Mesodermal cell (in vitro differentiated cells): Measurements from ENCODE around the gene BIK.

Experiments
- H3K27ac ChIP-seq: 2 replicates; pipeline ENCODE4 v1.7.0; 2013; ENCODE audit warnings: mild to moderate bottlenecking, low read depth, low read length, moderate library complexity; ENCODE audit not compliant: severe bottlenecking
- H3K36me3 ChIP-seq: 2 replicates; pipeline ENCODE4 v1.7.1; 2013; ENCODE audit warnings: mild to moderate bottlenecking, low read length, moderate library complexity; ENCODE audit not compliant: control insufficient read depth, insufficient read depth
- H3K4me1 ChIP-seq: one replicate; pipeline ENCODE4 v1.7.1; 2013; ENCODE audit warnings: mild to moderate bottlenecking, low read length; ENCODE audit not compliant: insufficient read depth, control insufficient read depth, poor library complexity, severe bottlenecking
- H3K4me3 ChIP-seq: 2 replicates; pipeline ENCODE4 v1.7.0; 2013; ENCODE audit warnings: low read length, control low read depth, mild to moderate bottlenecking; ENCODE audit not compliant: insufficient read depth, poor library complexity, severe bottlenecking; ENCODE audit errors: extremely low read depth
- H3K9me3 ChIP-seq: 2 replicates; pipeline ENCODE4 v1.7.1; 2013; ENCODE audit warnings: mild to moderate bottlenecking, low read length, moderate library complexity; ENCODE audit not compliant: control insufficient read depth
- WGBS, 2 experiments: methylation state at CpG; one replicate each; pipeline ENCODE4 v1.1.5; 2013; ENCODE audit warnings: missing lambda C conversion rate in 2 of 2; ENCODE audit not compliant: insufficient coverage in 2 of 2; 5-methylcytosine and 5-hydroxymethylcytosine counted together

Gene BIK

DNA sequence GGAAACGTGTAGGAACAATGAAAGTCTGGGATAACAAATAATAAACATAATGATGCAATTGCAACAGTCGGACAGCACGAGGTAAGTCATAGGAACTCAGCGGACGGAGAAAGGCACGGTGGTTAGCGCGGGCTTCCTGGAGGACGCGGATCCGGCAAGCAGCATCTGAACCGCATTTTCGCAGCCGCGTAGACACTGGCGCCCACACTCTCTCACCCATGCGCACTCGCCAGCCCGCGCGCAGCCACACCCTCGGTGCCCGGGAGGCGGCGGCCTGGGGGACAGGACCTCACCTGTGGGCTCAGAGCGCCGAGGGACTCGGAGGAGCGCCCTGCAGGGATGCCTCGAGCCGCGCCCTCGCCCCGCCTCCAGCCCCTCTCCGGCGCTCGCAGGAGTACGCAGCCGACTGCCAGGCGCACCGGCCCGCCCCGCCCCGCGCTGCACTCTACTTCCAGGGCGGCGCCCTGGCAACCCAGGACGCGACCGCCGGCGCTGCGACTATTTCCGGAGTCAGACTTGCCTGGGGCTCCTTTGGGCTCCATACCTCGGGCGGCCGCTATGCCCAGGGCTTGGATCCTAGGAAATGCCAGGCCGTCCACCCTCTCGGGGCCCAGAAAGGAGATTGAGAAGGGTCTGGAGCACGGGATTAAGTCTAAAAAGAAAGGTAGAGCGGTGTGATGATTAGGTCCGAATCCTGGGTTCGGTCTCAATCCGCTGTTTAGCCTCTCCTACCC, 21.4 kb upstream of the BIK start, which contains the start of gene TTLL1:
Gene TTLL1, minus strand, starts transcription at position 408 of the 734 bp plus-strand sequence. CDS start 13,805 bp downstream, outside the sequence.
- no peak within 1 kb of the TSS for H3K27ac ChIP-seq

DNA sequence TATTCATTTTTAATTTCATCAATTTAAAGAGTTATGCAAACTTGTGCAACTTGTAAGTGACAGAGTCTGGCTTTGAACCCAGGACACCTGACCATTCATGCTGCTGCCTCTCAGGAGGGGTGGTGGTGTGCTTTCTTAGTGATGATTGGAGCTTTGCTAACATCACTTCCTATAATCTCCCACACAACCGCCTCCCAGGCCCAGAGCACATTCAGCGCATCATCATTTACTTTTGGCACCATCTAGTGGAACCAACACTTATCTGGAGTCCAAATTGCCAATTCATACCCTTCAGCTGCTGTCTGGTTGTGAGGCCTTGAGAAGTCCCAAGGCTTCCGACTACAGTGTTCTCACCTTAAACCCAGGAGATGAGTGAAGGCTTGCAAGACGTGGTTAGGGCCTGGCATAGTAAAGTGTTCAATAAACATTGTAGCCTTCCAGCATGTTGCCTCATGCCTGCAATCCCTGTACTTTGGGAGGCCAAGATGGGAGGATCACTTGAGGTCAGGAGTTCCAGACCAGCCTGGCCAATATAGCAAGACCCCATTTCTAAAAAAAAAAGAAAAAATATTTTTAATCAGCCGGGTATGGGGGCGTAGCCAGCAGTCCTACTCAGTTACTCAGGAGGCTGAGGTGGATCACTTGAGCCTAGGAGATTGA, 20.3 kb upstream of the BIK start:
- Histone ChIP-seq H3K27ac (no peak overlapping the region), H3K9me3 (no peaks in the 10 kb centered on the region), H3K4me1 (peaks cover 9% of the 10 kb centered on the region), H3K36me3 (no peaks in the 10 kb centered on the region), H3K4me3 (no peak overlapping the region)
- WGBS, 2 experiments: 92 to 94% methylated on average over 3 to 4 of the region's 6 CpGs

More for the DNA sequence above, 21.4 kb upstream of the BIK start, which contains the start of gene TTLL1:
- Histone ChIP-seq H3K9me3 (no peaks in the 10 kb centered on the region), H3K4me3 (peak within 1 kb of the TSS; percentile 69), H3K36me3 (no peaks in the 10 kb centered on the region), H3K4me1 (peaks cover 9% of the 10 kb centered on the region)
- WGBS, 2 experiments: 6 to 7% methylated on average over 53 to 63 of the region's 64 CpGs

DNA sequence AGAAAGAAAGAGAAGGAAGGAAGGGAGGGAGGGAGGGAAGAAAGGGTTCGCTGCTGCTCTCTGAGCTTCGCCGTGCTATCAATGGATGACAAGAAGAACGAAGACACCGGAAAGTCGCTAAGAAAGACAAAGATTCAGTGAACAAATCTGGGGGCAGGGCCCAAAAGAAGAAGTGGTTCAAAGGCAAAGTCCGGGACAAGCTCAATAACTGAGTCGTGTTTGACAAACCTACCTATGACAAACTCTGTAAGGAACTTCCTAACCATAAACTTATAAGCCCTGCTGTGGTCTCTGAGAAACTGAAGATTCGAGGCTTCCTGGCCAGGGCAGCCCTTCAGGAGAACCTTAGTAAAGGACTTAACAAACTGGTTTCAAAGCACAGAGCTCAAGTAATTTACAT, 18.5 kb upstream of the BIK start:
- H3K4me3 ChIP-seq: no peak overlapping the region
- no peaks in the 10 kb centered on the region for H3K36me3 ChIP-seq
- H3K9me3 ChIP-seq: peaks cover 9% of the 10 kb centered on the region
- H3K27ac ChIP-seq: peak overlapping the region; percentile 23
- 96% methylated on average over 4 to 5 of the region's 9 CpGs for WGBS, 2 experiments
- H3K4me1 ChIP-seq: peaks cover 9% of the 10 kb centered on the region

DNA sequence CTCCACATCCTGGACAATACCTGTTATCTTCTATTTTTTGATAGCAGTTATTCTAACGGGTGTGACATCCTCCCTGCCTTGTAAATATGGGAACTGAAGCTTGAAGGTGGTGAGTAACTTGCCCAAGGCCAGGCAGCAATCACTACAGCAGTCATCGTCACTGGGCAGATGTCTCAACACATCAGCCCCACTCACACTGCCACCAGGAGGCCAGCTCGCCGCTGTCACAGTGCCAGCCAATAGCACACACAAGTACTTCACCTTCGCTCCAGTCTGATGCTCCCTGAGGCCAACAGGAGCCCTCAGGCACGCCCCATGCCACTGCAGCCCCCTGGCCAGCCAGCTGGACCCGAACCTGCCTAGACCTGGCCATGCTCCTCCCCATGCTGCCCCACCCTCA, 16.5 kb upstream of the BIK start:
- Histone ChIP-seq H3K9me3 (peaks cover 9% of the 10 kb centered on the region), H3K4me1 (peaks cover 10% of the 10 kb centered on the region), H3K4me3 (no peak overlapping the region), H3K27ac (no peak overlapping the region), H3K36me3 (no peaks in the 10 kb centered on the region)
- WGBS, 2 experiments: 75 to 78% methylated on average over 4 to 5 of the region's 7 CpGs

DNA sequence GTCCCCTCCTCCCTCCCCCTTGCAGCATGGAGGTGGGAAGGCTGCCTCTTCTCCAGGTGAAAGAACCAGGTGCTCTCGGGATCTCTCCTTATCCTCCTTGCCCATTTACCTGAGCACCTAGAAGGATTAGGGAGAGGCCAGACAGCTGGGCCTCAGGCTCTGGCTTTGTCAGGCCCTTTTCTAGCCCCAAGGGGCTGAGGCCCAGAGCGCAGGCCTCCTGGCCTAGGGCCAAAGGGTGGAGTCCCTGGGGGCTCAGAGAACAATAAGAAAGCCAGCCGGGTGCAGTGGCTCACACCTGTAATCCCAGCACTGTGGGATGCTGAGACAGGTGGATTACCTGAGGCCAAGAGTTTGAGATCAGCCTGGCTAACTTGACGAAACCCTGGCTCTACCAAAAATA, 16.0 kb upstream of the BIK start:
- no peaks in the 10 kb centered on the region for H3K36me3 ChIP-seq
- no peak overlapping the region for H3K4me3 ChIP-seq
- WGBS, 2 experiments: 100% methylated on average over 2 to 3 of the region's 4 CpGs
- H3K27ac ChIP-seq: no peak overlapping the region
- H3K4me1 ChIP-seq: peaks cover 10% of the 10 kb centered on the region
- peaks cover 9% of the 10 kb centered on the region for H3K9me3 ChIP-seq

DNA sequence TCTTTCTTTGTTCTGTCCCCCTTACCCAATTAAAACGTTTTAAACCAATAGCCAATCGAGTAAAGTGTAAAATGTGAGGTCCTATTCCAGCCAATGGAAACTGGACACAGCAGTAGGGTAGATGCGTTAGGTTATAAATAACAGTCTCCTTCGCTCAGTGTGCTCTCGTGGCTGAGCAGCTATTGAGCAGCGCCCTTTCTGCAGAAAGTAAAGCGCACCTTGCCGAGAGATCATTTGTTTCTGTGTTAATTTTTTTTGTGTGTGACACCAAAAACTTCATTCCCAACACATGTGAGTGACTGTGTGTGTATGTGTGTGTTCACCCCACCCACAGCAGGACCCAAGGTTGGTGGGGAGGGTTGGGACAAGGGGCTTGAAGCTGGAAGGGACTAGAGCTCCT, 14.1 kb upstream of the BIK start:
- Histone ChIP-seq H3K27ac (no peak overlapping the region), H3K36me3 (no peaks in the 10 kb centered on the region), H3K4me3 (no peak overlapping the region), H3K9me3 (peaks cover 9% of the 10 kb centered on the region), H3K4me1 (peaks cover 15% of the 10 kb centered on the region)
- 91 to 96% methylated on average over 5 to 7 of the region's 8 CpGs for WGBS, 2 experiments

DNA sequence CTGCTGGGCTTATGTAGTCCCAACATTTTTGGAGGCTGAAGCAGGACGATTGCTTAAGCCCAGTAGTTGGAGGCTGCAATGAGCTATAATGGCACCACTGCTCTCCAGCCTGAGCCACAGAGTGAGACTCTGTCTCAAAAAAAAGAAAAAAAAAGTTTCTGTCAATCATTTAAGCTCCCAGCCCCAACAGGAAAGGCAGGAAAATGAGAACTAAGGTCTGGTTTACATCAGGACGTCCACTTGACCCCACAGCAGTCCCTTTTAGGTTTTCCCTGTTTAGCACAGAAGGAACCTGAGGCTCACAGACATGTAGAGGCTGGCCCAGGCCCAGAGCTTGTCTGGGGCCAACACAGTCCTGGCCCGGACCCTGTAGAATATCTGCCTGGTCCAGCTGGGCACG, 12.2 kb upstream of the BIK start:
- H3K27ac ChIP-seq: peak overlapping the region; percentile 66
- H3K4me1 ChIP-seq: peaks cover 17% of the 10 kb centered on the region
- H3K9me3 ChIP-seq: peaks cover 9% of the 10 kb centered on the region
- no peaks in the 10 kb centered on the region for H3K36me3 ChIP-seq
- 63 to 84% methylated on average over 3 to 4 of the region's 4 CpGs for whole genome bisulfite sequencing, 2 experiments
- H3K4me3 ChIP-seq: no peak overlapping the region

DNA sequence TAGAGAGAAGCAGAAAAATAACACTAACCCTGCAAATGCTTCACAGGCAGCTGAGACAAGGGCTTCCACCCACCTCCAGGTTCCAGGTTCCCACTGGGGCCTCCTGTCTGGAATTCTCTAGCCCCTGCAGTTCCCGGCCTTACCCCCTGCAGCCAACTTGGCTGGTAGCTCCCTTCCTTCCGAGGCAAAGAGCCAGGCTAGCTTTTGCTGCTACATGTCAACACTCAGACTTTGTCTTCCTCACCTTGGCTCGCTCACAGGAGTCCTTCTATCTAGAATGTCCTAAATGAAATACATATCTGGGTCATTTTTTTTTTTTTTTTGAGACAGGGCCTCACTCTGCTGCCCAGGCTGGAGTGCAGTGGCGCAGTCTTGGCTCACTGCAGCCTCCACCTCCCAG, 11.5 kb upstream of the BIK start:
- H3K36me3 ChIP-seq: no peaks in the 10 kb centered on the region
- H3K9me3 ChIP-seq: peaks cover 9% of the 10 kb centered on the region
- H3K4me3 ChIP-seq: no peak overlapping the region
- H3K4me1 ChIP-seq: peaks cover 25% of the 10 kb centered on the region
- WGBS, 2 experiments: 86 to 90% methylated on average over 2 to 3 of the region's 4 CpGs
- H3K27ac ChIP-seq: peak overlapping the region; percentile 66

DNA sequence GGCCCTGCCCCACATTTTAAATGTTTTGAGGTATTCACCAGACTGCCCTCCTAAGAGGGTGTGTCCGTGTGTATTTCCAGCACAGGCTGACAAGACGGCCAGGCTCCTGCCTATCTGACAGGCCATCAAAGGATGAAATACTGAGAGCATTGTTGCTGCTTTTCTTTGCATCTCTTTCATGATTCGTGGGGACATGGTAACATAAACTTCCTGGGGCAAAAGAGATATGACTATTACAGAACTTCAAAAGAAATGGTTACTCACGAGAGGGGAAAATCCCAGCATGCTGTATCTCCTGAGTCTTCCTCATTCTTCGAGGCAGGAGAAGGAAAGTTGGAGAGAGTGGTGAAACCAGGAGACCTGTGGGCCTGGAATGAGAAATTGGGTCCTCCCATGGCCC, 10.3 kb upstream of the BIK start:
- no peak overlapping the region for H3K4me3 ChIP-seq
- H3K4me1 ChIP-seq: peaks cover 27% of the 10 kb centered on the region
- peak overlapping the region; percentile 92 for H3K27ac ChIP-seq
- no peaks in the 10 kb centered on the region for H3K36me3 ChIP-seq
- peaks cover 9% of the 10 kb centered on the region for H3K9me3 ChIP-seq
- WGBS, 2 experiments: 68 to 88% methylated on average over 3 of the region's 5 CpGs

DNA sequence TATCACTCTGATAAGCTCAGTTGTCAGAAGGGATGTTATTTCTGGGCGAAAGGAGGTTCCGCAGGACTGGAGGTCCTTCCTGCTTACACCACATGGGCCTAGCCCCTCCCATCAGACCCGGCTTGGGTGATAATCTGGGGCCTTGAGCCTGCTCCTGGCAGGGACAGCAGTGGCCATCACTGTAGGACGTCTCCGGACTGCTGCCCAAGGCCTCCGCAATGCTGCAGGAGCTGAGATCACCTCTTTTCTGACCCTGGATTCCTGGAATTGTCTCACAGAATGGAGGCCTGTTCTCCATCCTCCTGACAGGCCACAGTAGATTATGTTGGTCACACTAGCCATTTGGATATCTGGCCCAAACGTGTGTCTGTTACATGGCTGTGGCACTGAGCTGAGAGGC, 9.2 kb upstream of the BIK start:
- H3K9me3 ChIP-seq: peaks cover 8% of the 10 kb centered on the region
- no peaks in the 10 kb centered on the region for H3K36me3 ChIP-seq
- H3K4me1 ChIP-seq: peaks cover 27% of the 10 kb centered on the region
- H3K4me3 ChIP-seq: no peak overlapping the region
- H3K27ac ChIP-seq: peak overlapping the region; percentile 92
- 76 to 78% methylated on average over 6 to 7 of the region's 7 CpGs for WGBS, 2 experiments
